Inflammatory macrophage treated with lipopolysaccharide for 1 hour (primary cell): Measurements from ENCODE around the gene ELMO1.
"Not testable (repeated sequence)": the region's sequence is repeated elsewhere in the genome, so short reads cannot be mapped to it uniquely, and the experiment has no call there.

Source experiments
- DNase-seq, 2 donors: peaks; one replicate each; pipeline ENCODE4 v3.0.0-alpha.2; 2020 to 2022

ELMO1 gene

DNA sequence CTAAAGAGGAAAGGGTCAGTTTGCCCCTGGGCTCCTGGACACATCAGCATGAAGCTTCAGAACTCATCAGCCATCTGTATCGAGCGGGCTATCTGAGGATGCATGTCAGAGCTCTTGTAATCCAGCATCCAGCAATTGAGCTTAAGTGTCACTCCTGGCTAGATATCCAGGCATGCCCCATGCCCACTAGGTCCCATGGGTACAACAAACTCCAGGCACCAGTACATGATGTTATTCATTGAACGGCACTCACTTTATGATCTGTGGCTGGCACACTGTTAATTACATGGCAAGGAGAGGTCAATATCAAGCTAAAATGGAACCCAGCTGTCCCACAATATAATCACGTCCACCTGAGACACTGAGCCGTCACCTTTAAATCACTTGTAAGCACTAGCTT lies 274.2 kb downstream of the ELMO1 start:
- DNase-seq = no peak

DNA sequence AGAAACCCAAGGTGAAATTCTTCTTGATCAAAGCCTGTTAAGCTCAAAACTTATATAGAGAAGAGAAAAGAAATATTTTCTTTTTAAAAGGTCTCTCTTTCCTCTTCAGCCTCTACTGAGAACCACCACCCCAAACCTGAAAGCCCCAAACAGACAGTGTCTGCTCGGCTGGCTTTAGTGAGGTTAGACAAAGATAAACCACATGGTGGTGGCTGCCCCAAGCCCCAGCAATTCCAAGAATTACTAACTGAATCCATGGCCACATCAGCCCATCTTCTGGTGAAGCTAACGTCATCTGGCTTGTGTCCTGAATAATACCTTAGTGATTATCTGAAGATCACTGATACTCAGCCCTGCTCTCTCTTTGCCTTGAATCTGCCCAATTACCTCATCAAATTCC lies 275.0 kb downstream of the ELMO1 start:
- DNase-seq = no peak

DNA sequence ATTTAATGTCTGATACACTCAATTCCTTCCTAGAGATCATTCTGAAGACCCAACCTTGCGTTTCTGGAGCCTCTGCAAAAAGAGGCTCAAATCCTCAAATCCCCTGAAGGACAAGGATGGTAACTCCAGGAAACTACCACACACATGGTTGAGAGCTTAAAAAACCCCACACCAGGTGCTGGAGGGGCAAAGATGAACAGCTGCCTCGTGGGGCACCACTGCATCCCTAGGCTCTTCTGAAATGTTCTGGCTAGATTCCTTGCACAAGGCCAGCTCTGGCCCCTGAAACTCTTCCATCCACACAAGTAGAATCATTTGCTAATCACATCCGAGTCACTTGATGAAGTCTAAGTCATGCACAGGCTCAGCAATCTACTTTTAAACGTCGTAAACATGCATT lies 286.6 kb downstream of the ELMO1 start:
- DNase-seq = no peak

DNA sequence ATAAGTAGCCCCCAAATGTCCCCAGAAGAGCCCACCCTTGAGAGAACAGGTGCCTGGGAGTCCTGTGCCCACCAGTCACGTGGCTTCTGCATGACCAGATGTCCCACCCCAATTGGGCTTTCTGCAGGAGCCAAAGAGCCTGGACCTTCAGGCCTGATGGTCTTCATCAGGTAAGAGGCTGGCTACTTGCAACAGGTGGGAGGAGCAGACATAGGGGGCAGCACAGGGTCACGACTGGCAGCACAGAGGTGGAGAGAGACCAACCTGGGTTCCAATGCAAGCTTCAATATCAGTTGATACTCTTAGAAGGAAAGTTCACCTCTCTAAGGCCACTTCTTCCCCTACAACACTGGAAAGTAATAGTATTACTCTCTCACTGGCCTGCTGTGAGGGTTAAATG lies 288.0 kb downstream of the ELMO1 start:
- DNase-seq = no peak

DNA sequence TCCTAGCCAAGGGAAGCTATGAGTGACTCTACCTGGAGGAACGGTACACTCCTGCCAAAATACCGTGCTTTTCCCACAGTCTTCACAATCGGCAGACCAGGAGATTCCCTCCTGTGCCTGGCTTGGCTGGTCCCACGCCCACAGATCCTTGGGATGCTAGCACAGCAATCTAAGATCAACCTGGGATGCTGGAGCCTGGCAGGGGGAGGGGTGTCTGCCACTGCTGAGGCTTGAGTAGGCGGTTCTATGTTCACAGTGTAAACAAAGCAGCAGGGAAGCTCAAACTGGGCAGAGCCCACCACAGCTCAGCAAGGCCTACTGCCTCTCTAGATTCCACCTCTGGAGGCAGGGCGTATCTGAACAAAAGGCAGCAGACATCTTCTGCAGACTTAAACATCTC lies 295.3 kb downstream of the ELMO1 start:
- no peak for DNase-seq

DNA sequence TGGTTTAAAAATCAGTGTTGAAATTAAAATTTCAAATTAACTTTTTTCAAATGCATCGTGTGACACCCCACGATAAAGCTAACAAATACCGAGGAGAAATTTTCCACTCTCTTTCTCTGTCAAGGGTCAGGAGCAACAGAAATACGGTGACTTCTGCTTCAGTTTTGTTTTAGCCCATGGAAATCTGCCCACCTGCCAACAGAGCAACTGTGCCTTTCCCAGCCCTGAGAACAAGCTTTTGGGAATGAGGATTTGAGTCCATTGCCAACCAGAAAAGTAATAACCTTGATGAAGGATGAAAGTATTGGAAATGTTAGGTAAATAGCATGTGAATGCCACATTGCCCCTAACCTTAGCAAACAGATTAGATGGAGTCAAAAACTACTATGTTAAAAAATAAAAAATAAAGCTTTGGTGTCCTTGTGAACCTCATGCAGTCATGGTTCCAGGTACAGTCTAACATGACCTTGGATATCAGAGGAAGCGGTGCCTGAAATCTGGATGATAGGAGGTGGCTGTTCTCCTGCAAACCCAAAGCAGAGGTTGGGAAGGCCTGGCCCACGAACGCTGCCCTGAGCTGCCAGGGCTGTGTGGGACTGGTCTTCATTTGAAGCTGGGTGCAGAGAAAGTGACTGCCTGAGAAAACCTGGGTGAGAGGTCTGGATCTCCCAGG lies 296.8 kb downstream of the ELMO1 start:
- DNase-seq = no peak

DNA sequence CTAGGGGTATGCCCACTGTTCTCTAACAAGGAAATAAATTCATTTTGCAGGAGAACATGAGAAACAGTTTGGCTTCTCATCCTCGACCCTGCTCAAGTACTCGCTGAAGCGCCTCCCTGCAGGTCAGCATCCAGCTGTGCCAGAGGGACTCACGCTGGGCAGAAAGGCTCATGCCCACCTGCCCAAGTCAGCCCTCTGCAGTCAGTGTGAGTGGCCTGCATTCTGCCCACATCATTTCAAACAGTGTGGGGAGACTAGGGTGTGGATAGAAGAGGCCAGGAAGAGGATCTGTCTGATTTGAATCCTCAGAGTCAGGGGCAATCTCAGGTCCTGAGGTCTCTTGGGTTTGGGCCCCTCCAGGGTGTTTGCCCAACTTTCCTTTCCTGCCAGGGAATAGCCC lies 297.8 kb downstream of the ELMO1 start:
- no peak for DNase-seq

DNA sequence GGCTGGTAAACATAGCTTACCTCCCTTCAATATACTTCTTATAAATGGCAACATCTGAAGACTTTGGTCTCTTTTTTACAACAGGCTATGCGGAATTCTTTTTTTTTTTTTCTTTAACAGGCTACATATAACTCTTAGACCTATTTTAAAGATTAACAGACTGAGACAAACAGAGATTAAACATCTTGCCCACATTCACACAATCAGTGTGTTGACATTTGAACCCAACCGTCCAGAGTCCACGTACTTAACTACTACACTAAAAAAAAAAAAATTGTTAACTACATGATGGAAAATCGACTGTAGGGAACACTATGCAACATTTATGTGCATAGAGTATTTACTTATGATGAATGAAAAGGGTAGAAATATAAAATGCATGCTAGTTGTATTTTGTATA lies 298.5 kb downstream of the ELMO1 start:
- no peak for DNase-seq

DNA sequence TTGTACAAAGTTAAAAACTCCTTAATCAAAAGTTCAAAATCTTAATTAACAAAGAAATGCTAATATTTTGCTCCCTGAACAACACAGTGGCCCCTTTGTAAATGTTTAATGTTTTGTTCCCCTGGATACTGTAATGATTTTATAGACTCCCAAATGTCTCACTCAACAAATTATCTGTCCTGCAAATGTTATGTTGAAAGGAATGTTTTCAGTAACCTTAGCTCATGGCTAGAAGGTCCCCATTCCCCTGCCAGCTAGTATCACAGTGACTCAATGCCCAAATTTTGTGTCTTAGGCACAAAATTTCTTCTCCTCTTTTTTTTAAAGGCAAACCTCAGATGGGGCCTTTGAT lies 298.9 kb downstream of the ELMO1 start:
- DNase-seq = no peak

DNA sequence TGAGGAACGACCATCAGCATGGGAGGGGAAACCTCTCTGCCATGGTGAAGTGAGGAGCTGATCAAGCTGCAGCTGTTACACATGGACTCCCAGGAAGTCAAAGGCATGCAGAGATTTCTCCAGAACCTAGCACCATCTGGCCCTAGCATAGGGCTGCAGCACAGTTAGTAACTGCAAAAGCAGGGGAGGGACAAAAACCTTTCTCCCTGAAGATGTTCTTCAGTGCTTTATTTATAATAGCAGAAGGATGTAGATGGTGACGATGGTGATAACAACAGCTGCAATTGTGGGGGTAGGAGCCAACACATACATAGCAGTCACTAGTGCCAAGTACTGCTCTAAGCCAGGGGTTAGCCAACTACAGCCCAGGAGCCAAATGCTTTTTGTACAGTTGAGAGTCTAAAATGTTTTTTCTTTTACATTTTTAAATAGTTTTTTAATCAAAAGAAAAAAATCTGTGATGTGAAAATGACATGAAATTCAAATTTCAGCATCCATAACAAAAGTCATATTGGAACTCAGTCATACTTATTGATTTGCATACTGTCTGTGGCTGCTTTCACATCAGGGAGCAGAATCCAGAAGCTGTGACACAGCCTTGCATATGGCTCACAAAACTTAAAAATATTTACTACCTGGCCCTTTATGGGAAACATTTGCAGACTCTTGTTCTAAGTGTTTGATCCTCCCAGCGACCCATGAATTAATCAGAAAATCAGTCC lies 299.5 kb downstream of the ELMO1 start:
- DNase-seq = no peak

DNA sequence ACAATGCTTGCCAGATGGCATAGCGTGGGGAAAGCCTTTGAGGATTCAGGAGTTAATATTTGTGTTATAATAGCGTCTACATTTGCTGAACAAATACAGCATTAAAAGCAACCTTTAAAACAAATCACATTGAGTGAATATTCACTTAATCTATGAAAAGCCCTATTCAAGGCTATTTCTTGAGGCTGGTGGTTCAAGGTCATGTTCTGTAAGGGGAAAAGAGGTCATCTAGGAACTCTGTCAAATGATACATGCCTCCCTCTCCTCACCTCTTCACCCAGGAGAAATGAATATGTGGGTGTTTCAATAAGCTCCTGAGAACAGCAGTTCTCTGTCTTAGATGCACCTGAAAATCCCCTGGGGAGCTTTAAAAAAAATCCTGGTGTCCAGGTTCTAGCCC lies 303.0 kb downstream of the ELMO1 start:
- no peak for DNase-seq

DNA sequence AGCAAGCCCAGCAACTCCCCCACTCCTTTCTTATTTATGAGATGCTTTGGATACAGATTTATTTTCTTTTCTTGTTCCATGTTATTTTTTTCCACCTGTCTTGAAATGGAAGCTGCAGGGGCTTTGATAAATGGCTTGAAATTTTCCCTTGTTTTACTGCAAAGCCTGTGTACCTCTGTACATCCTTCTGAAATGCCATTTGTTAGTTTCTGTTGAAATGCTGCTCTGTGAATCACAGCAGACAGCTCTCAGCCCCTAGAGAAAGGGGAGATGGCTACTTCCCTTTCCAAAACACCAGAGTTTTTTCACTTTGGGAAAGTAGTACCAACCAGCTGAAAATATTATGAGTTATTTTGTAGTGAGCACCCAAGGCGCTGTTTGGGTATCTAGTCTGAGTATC lies 304.2 kb downstream of the ELMO1 start:
- no peak for DNase-seq

DNA sequence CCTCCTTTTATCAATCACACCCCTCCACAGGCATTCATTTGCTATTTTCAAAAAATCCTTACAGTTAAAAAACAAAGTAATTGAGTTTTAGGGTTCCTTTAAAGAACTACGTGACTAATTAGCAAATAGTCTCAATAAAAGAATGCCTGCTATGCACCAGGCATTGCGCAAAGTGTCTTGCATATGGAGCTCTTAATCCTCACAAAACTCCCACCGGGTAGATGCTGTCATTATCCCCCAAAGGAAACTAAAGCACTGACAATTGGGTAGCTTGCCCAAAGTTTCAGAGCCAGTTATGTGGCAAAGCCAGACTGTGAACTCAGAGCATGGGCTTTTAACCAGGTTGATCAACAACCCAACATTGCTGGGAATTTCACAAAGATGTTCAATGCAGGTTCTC lies 305.7 kb downstream of the ELMO1 start:
- DNase-seq = no peak

DNA sequence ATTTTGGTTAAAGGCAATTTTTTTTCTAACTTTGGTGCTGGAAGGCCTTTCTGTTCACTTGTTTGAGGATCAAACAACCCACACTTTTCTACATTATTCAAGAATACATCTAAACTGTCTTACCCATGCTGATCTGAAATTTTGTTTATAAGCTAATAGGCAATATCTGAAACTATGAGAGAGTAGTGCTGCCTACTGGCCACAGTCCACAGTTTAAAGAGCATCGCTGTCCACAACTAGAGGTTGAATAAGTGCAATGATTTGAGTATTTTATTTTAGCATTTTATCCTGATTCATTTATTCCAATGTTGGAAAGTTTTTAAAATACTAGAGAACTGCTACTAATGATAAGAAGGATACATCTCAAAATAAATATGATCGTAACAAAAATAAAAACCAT lies 306.9 kb downstream of the ELMO1 start:
- no peak for DNase-seq

DNA sequence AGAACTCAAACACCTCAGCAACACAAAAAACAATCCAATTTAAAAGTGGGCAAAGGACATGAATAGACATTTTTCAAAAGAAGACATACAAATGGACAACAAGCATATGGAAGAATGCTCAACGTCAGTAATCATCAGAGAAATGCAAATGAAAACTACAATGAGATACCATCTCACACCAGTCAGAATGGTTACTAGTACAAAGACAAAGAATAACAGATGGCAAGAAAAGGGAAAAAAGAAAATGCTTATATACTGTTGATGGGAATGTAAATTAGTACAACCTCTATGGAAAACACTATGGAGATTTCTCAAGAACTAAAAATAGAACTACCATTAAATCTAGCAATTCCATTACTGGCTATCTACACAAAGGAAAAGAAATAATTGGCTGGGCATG lies 314.8 kb downstream of the ELMO1 start:
- not testable (repeated sequence) for DNase-seq

DNA sequence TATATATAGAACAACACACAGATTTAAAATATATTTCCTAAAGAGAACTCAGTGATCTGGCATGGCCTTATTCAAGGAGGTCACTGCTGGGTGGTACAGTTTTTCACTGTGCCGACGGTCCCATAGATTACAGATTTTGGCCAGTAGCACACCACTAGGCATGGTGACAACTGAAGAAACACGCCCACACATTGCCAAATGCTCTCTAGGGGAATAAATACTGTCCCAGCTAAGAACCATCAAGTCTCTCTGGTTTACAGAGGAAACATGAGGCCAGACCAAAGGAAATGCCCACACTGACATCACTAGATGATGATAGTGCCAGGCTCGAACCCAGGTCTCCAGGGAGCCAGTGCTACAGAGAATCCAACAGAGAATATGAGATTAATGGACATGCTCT lies 316.8 kb downstream of the ELMO1 start:
- DNase-seq = no peak

DNA sequence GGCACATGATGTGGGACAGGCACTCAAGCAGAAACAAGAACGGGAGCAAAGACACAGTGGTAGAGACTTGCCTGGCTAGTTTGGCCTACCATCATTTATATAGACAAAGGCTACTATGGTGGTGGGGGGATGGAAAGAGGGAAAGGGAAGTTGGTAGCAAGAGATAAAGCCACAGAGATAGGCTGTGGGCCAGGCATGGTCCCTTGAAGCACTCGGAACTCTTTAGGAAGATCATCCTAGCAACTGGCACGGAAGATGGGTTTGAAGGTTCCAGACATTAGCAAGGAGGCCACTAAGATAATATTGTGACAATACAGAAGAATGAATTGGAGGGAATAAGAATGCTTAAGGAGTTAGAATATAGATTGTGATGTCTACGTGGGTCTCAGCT lies 319.6 kb downstream of the ELMO1 start:
- DNase-seq = no peak

DNA sequence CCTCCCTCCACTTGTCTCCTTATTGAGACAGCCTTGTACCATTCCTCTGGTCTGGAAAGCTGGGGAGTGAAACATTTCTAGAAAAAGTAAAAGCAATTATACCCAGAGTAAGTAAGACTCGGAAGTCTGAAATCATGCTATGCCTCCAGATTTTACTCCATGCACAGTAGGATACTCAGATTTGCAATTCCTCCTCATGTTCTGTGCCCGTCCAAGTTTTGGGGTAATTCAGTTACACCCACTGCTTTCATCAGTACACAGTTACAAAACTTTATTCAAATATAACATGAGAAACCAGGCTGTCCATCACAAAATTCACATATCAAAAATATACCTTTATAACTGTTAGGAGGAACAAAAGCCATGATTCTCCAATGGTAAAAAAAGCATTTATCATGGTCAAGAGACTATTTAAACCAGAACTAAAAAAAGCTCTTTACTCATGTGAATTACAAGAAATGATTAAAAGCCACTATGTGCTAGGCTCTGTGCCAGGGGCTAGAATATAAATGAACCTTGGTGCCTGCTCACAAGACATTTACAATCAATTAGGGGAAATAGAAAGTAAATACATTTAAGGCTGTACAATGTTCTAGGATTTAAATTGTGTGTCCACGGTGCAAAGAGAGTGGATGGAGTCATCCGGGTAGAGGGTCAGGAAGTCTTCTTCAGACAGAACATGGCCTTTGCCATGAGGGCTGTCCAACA lies 320.2 kb downstream of the ELMO1 start:
- no peak for DNase-seq

DNA sequence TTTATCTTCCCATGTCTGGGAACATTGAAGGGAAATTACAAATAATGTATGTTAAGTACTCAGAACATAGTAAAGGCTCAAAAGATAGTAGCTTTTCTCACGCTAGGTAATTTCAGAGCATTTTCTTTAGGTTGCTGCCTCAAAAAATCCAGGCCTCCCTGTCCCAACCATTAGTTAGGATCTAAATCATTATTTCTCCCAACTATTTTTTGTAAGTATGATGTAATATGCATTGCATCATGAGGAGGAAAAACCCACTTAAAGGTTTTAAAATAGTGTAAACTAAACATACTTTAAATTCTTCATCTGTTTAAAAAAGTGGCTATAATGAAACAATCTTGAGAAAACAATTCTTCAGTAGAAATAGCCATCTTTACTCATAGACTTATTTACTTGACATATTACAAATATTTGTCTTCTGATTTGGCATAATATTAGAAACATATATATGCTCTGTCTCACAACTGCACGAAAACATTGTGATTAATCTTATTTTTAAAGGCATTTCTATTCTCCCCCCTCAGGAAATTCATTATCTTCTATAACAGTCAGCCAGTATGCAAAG lies 329.3 kb downstream of the ELMO1 start:
- DNase-seq = peak in 1 of 2 donors; percentile 20

DNA sequence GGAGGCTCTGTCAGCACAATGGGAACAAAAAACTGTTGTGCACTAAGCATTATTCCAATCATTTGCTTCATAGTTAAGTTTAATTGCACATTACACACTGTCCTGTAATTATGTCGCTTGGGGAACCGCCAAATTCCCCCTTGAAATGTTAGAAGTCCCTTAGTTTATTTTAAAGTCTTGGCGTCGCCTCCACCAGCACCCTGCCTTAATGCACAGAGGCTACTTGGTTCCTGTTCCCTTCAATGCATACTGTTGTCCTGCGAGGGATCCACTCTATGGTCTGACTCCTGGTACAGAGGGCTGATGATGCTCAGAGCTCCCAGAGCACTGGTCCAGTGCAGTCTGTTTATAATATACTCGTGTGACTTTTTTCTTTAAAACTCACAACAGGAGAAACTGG lies 330.7 kb downstream of the ELMO1 start:
- DNase-seq = no peak

DNA sequence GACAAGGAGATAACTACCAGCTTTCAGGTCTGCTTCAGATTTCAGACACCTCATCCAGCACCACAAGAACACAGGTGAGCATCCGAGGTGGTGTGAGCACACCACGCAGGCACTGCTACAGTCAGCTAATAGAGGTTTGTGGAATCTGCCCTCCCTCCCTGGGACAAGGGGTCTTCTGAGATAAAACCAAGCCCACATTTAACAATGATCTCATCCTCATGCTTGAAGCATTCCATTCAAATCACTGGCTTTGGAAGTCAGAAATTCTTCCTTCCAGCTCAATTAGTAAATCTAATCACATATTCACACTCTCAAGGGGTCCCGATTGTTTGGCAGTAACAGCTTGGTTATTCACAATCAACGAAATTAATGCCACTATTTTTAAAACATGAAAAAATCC lies 331.4 kb downstream of the ELMO1 start:
- DNase-seq = no peak

DNA sequence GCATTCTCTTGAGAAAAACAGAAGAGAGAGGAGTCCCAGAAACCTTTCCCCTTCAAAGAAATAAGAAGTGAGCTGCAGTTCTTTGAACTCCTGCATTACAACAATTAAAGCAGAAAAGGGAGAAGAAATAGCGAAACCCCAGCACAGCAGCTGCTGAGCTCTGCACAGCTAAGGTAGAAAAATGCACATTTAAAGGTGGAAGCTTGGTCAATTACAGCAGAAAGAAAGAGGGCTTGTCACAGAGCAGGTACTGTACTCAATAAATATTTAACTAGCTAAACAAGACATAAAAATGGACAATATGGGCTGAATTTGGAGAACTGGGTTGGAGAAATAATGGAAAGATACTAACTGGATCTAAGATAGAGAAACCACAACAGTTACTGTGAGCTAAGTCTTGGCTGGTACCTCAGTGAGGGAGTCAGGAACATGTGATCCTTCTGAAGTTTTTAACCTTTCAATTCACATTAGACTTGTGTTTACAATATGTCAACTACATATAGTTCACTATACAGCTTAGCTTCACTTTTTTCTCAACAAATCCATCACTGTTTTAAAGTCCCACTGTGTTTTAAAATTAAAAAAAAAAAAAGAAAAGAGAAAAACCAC lies 332.5 kb downstream of the ELMO1 start:
- no peak for DNase-seq

DNA sequence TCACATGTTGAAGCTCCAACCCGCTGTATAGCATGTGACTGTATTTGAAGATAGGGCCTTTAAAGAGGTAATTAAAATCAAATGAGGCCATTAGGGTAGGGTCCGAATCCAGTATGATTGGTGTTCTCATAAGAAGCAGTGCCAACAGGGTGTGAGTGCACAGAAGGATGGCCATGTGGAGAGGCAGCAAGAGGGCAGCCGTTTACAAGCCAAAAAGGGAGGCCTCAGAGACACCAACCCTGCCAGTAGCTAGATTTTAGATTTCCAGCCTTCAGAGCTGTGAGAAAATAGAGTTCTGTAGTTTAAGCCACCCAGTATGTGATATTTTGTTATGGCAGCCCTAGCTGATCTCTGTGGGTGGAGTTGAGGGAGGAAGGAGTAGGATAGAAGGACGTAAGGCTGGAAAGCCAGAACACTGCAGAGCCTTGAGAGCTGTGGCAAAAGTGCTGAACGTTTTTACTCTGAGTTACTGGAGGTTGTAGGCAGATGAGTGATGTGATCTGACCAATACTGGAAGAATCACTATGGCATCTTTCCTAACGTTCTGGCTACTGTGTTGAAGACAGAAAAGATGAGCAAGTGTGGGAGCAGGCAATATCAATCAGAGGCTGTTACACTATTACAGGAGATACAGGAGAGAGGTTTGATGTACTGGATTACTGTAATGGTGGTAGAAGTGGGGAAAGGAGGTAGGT lies 334.9 kb downstream of the ELMO1 start:
- DNase-seq = peak in 1 of 2 donors; percentile 37
